Measurements from ENCODE around the gene DNAH17.

DNAH17 gene

DNA sequence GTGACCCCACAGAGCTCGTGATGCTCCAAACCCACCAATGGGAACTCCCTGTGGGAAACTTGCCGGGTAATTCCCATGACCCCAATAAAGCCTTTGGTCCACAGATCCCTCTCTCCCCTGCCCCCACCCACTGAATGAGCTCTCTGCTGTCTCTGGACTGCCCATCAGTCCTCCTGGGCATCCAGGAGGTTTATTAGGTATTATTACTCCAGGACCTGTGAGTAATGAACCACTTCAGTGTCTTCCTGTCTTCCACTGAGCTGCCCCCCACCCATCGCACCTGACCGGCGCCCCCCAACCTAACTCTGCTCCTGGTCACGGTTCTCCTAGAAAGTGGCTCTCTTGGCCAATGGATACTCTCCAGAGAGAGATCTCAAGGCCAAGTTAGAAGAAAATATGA is 28.7 kb upstream of the DNAH17 start:
- no peak for DNase-seq

DNA sequence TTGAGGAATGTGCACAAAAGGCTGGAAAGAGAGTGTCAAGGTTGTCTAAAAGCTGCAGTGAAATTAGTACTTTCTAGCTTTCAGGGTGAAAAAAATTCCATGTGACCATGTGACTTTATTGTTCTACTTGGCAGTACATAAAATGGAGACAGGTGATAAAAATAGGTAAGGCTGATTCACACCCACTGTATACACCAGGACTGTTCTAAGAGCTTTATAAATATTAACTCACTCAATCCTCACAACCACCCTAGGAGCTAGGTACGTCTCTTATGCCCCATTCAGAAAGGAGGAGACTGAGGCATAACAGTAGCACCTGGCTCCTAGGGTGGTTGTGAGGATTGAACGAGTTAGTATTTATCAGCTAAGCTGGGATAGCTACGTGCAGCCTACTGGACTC is 28.2 kb upstream of the DNAH17 start:
- DNase-seq = no peak

DNA sequence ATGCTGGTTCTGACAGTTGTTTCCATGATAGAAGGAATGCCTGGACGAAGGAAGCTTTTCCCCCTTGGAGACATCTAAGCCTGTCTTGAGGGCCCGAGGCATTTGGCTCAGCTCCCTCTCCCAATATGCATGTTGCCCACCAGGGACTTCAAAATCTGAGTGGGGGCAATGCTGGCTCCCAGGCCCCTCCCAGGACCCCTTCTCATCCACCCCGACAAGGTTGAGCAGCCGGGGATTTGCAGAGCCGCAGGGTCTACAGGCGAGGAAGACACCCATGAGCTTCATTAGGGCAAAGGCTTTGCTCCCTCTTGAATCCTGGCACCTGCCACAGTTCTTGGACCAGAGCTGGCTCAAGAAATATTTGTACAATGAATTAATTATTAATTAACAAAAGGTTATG is 25.1 kb upstream of the DNAH17 start:
- DNase-seq = no peak

DNA sequence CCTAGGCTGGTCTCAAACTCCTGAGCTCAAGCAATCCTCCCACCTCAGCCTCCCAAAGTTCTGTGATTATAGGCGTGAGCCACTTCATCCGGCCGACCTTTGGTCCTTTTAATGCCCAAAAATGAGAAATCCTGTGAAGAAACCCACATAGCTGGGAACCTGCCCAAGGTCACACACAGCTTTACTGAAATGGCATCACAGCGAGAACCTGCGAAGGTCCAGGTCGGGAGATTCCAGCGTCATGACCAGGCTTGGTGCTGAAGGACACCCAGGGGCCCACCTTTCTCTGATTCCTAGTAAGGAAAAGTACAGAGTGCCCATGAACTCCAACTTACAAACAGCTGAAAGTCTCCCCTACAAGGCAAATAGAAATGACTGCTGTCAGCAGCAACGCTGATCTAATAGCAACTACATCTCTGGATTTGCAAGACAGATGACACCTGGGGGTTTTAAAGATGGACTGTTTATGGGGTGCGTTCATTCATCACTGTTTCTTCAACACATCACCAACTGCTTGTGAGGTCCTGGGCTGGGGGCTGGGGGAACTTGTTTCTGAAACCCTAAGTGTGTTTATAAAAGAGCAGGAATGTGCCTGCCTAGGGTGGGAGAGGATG is 24.5 kb upstream of the DNAH17 start:
- DNase-seq = no peak

DNA sequence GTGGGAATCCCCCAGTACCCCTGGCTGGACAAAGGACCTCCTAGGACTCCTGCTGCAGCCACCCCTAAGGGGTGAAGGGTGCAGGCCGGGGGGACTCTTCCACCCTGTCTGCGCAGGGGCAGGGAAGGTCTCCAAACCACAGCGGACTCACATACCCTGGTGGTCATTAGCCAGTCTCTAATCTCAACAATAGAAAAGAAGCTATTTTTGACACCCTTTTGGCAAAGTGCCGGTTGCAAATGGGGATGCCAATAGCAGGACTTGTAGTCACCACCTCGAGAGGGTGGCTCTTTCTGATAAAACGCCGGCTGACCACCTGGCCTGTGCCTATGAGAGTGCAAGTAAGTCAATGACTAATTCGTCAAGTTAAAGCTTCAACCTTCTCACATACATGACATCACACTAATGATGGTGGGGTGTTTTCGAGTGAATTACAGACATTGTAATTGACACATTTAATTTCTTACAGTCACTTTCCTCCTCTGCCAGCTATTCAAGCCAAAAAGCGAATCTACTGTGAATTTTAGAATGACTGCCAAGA is 23.1 kb upstream of the DNAH17 start:
- DNase-seq = no peak

DNA sequence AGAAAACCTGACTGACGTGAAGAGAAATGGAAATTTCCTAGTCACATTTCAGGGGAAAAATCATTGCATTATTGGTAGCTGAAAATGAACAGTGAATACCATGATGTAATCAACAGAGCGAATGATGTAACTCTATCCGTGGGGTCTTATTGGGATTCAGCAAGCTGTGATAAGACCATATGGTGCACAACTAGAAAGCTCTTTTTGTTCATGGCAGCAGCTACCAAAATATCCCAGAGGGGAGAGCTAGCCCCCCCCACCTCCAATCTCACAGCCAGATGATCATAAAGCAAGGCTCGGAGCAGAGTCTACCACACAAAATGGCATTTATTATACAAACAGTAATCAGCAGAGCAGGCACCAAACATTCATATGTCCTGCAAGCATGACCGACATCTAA is 22.2 kb upstream of the DNAH17 start:
- DNase-seq = no peak

DNA sequence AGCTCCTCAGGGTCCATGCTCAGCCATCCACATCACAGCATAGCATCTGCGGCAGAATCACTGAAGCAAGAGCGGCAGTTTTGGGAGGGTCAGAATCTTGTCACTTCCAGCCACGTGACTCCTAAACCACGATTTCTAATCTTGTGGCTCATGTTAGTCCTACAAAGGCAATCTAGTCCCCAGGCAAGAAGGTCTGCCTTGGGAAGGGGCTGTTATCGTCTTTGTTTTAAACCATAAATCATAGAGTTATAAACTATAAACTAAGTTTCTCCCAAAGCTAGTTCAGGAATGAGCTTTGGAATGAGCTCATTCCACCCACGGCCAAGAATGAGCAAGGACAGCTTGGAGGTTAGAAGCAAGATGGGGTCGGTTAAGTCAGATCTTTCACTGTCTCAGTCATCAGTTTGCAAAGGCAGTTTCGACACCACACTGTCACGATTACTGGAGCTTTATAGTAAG is 20.8 kb upstream of the DNAH17 start:
- DNase-seq = no peak

DNA sequence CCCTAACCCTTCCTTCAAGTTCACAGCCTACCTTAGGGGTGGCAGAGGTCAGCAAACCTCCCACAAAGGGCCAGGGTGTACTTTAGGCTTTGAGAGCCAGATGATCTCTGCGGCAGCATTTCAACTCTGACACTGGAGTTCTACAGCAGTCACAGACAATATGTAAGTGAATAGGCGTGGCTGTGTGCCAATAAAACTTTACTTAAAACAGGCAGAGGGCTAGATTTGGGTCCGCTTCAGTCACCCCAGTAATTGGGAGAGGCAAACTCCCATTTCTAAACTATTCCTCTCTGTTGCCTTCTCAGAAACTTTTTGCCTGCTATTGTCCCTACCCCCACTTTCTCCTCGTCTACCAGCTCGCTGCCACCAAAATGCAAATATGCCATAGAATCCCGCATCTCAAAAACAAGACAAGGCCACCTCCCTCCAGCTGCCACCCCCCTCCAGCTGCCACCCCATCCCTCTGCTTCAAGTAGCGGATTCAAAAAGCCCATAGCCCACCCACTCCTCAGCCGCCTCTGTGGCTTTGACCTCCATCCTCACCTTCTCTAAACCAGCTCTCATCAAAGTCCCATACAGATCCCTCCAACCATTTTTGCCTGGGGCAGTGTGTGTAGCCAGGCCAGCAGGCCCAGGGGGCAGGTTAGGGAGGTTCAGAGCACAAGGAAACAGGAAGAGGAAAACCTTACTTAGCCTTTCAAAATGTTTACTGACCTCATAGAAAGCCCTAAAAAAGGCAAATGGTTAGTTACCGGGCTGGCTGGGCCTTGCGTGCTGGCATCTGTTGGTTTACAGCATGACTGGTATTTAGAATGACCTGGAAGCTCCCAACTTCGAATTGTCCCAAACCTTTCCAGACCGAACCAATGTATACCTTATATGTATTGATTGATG is 19.9 kb upstream of the DNAH17 start:
- no peak for DNase-seq

DNA sequence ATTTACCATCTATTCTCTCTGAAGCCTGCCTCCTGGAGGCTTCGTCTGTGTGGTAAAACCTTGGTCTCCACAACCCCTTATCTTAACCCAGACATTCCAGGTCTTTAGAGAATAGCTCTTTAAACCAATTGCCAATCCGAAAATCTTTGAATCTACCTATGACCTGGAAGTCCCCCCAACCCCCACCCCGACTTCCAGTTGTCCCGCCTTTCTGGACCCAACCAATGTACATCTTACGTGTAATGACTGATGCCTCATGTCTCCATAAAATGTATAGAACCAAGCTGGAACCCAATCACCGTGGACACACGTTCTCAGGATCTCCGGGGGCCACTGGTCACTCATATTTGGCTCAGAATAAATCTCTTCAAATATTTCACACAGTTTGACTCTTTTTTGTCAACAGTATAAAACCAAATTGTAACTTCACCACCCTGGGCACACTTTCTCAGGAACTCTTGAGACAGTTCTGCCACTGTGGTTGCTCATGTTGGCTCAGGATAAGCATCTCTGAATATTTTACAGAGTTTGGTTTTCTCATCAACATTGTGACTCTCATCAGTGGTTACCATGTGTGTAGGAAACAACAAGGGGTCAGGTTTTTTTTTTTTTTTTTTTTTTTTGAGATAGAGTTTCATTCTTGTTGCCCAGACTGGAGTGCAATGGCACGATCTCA is 18.1 kb upstream of the DNAH17 start:
- no peak for DNase-seq

DNA sequence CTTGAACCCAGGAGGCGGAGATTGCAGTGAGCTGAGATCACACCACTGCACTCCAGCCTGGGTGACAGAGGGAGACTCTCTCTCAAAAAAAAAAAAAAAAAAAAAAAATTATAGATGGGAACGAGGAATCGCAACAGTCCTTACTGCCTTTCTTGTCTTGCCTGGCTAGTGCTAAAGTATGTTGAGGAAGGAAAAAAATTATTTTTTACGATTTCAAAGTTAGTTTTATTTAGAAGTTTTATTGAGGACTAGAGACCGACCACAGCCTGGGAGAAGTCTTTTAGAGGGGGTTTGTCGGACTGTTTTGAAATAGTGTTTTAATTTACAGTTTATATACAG is 15.8 kb upstream of the DNAH17 start:
- DNase-seq = no peak

DNA sequence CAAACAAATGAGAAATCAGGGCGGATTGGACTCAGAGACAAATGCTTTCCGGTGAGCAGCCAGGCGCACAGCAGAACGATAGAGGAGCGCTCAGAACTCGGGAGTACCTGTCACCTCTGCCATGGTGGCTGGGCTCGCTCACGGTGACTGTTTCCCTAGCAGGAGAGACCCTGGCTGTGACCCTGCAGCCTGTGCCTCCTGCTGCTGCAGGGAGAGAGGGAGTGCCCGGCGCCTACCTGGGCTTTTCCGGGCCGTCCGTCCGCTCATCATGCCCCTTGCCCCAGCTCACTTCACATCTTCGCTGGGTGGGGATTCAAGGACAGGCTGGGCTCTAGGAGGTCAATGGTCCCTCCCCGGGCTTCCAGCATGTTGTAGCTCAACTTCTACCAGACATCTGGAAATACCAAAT is 14.1 kb upstream of the DNAH17 start:
- no peak for DNase-seq

DNA sequence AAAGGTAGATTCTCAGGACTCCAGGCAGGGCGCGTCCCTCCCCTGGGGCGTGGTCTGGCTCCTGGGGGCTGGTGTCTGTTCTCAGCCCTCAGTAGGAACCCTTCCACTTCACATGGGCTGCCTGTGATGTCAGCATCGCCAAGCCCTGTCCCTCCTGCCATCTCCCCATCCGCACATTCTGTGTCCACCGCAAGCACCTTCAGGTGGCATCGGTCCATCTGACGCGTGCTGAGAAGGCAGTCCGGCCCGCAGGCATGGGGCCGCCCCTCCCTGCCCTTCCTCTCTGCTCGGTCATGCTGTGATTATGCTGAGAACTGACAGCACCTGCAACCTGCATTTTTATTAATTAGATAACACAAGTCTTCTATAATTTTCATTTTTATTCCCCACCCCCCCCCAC is 12.7 kb upstream of the DNAH17 start:
- no peak for DNase-seq

DNA sequence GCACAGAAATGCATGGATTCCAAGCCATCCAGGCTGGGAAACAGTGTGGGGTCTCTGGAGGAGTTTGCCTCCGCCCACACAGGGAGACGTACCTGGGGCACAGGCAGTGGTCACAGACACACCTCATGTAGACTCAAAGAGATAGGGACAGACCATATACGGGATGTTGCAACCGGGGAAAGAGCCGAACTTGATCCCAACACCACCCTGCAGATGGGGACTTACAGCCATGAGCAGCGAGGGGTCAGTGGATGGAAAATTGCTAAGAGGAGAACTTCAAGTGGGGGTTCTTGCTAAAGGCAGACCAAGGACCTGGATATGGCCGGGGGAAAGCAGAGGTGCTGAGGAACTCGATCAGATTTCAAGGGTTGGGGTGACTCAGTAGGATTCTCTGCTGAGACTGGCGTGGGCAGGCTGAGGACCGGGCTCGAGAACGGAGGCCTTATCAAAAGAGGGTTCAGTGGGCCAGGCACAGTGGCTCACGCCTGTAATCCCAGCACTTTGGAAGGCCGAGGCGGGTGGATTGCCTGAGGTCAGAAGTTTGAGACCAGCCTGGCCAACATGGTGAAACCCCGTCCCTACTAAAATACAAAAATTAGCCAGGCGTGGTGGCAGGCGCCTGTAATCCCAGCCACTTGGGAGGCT is 12.0 kb upstream of the DNAH17 start:
- DNase-seq = no peak

DNA sequence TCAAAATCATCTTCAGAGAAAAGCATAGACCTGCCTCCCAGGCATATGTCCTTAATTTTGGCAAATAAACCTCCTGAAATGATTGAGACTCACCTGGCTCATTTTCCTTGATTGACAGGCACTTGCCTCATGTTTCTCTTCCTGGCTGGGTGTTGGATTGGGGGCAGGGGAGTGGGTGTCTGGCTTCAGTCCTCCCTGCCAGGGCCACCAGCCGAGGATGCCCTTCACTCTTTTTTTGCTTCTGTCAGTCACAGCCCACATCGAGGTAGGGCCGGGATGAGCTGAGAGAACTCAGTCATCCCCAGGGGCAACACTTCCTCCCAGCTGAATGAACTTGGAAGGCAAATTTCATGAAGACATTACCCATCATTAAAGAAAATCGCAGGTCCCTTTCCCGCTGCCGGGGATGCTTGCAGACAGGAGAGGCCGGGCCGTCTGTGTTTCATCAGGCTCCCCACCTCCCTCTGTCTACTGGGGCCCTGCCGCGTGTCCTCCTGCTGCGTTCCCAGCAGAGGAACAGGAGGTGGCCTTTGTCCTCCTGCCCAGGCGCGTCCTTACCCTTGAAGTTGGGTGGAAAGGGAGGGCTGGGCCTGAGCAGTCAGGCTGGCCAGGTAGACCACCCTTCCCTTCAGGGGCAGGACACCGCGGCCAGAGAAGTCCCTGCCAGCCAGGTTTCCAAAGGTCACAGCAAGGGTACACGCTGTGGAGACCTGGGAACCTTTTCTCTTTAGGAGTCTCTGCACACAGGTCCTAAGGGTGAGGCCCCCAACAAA is 11.2 kb upstream of the DNAH17 start:
- no peak for DNase-seq

DNA sequence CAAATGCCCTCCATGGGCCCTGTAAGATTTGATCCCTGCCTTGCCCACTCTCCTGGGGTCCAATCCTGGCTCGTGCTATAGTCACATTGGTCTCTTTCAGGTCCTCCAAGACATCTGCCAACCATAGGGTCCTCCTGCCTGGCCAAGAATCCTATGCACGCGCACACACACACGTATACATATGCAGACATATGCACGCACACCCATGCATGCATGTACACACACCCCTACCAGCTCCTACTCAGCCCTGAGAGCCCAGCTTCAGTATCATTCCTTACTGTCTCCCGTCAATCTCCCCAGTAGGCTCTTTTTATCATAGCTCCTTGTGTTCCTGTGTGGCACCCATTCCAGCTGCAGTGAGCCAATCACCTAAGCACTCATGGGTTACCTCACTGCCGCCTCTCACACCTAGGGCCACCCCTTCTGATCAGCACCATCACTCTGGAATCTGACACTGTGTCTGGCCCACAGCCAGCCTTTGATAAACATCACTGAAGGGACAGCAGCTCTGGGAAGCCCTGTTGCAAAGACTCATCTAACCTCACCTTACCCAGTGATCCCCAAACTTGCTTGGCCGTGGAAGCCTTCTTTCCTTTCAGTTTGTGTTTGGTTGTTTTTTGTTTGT is 7.9 kb upstream of the DNAH17 start:
- DNase-seq = no peak

DNA sequence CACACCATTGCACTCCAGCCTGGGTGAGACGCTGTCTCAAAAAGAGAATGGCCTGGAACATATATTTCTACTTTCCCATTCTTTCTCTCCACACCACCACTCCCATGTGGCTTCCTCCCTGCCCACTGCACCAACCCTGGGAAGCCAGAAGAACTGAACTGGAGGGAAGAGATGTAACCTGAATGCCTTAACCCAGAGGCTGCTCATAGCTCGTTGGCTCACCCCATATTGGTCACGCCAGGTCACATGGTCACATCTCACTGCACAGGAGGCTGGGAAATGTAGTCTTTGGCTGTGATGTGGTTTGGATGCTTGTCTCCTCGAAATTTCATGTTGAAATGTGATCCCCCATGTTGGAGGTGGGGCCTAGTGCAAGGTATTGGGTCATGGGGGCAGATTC is 5.9 kb upstream of the DNAH17 start:
- DNase-seq = no peak

DNA sequence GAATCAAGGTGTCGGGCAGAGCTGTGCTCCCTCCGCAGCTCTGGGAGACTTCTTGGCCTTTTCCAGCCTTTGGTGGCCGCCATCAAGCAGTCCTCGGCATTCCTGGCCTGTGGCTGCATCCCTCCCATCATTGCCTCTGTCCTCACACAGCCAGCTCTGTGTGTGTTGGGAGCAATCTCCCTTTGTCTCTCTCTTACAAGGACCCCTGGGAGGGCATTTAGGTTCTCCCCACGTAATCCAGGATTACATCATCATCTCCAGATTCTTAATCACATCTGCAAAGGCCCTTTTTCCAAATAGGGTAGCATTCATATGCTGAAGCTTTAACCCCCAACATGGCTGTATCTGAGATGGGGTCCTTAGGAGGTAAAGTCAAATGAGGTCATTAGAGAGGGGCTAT is 4.1 kb upstream of the DNAH17 start:
- no peak for DNase-seq

DNA sequence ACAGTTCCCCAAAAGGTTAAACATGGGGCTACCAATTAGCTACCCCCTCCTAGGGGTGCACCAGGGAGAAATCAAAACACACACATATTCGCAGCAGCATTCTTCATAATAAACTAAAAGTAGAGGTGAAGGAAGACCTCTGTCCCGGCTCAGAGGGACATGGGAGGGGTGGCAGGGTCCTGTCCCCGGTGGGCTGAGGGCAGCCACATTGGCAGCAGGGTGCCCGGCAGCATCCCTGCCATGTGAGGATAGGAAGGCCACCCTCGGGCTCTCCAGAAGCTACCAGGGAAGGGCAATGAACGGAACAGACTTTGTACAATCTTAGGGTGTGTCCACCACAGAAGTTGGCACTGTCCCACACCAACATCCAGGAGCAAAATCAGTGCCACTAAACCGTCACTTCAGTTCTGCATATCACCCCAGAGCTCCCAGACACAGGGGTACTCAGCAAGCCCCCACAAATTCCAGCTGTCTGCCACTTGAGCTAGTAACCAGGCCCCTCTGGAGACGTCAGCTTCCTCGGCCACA is 3.1 kb upstream of the DNAH17 start:
- no peak for DNase-seq

DNA sequence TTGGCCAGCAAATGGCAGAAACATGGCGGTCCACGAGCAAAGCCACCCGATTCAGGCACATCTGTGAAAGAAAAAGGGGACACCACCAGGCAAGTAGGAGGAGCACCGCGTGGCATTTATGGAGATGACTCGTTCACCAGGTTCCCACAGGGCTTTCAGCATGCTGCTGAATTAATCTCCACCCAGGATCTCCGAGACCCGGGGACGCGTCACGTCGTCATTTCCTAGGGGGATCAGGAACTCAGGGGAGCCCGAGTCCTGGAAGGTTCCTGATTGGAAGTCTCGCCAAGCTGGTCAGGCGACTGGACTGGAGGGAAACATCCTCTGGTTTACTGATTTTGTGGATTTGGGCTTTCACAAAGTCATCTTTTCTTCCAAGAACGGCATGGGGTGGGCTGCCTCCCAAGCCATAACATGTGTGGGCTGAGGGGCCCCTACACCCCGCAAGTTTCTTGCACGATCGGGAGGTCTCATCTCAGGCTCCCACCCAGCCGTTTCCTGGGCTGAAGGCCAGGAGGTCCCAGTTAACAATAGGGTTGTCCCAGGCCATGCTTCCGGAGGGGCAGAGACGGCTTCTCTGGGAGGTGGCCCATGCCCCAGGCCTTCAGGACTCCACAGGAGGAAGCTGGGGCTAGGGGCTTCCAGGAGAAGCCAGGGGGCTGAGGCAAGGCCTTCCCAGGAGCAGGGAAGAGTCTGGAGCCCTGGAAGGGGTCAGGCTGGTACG is 645 bp downstream of the DNAH17 start:
- no peak for DNase-seq

DNA sequence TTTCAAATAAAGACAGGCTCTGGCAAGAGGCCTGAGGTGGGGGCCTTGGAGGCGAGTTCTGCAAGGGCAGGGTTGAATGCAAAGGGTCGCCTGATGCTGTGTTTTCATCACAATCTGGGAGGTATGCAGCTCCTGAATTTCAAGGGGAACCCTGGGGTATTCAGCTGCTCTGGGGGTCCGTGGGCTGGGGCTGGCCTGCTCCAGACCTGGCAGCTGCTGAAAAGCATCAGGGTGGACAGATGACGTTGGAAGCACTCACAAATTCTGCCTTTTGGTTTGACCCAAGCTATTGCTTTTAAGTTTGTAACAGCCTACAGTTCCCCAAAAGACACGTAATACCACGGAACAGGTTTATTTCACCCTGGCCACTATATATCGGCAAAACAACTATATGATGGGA is 1.3 kb downstream of the DNAH17 start:
- no peak for DNase-seq

DNA sequence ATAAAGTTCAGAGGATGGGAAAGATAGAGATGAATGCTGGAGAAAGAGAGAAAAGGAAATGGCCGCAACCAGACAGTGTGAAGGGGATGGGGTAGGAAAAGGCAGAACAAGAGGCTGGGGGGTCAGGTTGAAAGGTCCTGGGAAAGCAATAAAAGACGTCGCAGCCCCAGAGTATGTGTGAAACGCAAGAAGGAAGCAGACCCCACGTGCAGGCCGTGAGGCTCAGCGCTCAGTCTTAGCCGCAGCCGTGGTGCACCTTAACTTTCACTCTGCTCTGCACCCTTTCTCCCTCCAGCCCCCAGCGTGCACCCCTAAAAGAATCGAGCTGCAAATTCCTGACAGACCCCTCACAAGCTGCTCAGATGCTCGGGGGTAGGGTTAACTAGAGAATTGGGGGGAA is 1.9 kb downstream of the DNAH17 start:
- DNase-seq = no peak
